ENCODE measurements around the gene OLFML1.

GRCh38 chr11:7444091-7444981 lies 41.0 kb upstream of the OLFML1 start:
- no peak for TF ChIP-seq CTCF (IDR thresholded peaks at IDR 0.05)
- TF ChIP-seq EZH2 (IDR thresholded peaks at IDR 0.05), result no peak
- TF ChIP-seq EZH2phosphoT487 (IDR thresholded peaks at IDR 0.05), result no peak
